ENCODE data around the gene POC1B. TPM values are rescaled to one million over a fixed set of nuclear protein-coding genes. Genes with fewer than 3 reads are reported as not detected.

The POC1B gene
- polyA plus RNA-seq, 1 donor from 2014 or later = 10.0 TPM

- Histone ChIP-seq H3K4me2 (ENCODE audit: low read length) (no peak overlapping the region), H3K79me2 (replicated peaks; ENCODE audit: insufficient read depth, low read length) (no peaks in the 10 kb centered on the region)
These were observed 149.7 kb downstream of the POC1B start for GRCh38 chr12:89376202-89376529.

GRCh38 chr12:89373763-89374572 is 151.9 kb downstream of the POC1B start:
- Histone ChIP-seq H3K27ac (ENCODE audit: low read length) (no peak overlapping the region), H3K27me3 (ENCODE audit: insufficient read depth, low read depth, low read length) (no peaks in the 10 kb centered on the region), H3K4me3 (ENCODE audit: low read length) (no peak overlapping the region), H2AFZ (ENCODE audit: low read depth, low read length) (no peak overlapping the region), H4K20me1 (ENCODE audit: insufficient read depth) (no peaks in the 10 kb centered on the region), H3F3A (ENCODE audit: insufficient read depth, low read length, poor library complexity, severe bottlenecking) (no peaks in the 10 kb centered on the region), H3K9me3 (ENCODE audit: low read length) (no peaks in the 10 kb centered on the region), H3K9ac (ENCODE audit: low read length) (no peak overlapping the region), H3K4me2 (ENCODE audit: low read length) (no peak overlapping the region), H3K79me2 (replicated peaks; ENCODE audit: insufficient read depth, low read length) (no peaks in the 10 kb centered on the region), H3K9me2 (ENCODE audit: insufficient read depth, low read length) (no peaks in the 10 kb centered on the region), H3K36me3 (ENCODE audit: insufficient read depth, low read length) (no peaks in the 10 kb centered on the region)
- TF ChIP-seq EZH2 (IDR thresholded peaks at IDR 0.05; ENCODE audit: borderline replicate concordance, insufficient read depth, low read length, poor library complexity, severe bottlenecking) (no peak), POLR2AphosphoS5 (IDR thresholded peaks at IDR 0.05) (no peak), SMC3 (conservative IDR thresholded peaks at IDR 0.05; ENCODE audit: poor library complexity) (no peak), TAF1 (IDR thresholded peaks at IDR 0.05; ENCODE audit: low read depth) (no peak), EP300 (conservative IDR thresholded peaks at IDR 0.05; ENCODE audit: poor library complexity, severe bottlenecking) (no peak), REST (IDR thresholded peaks at IDR 0.05; ENCODE audit: borderline replicate concordance) (no peak), RAD21 (conservative IDR thresholded peaks at IDR 0.05) (no peak)
- TF ChIP-seq, protein P1, sequence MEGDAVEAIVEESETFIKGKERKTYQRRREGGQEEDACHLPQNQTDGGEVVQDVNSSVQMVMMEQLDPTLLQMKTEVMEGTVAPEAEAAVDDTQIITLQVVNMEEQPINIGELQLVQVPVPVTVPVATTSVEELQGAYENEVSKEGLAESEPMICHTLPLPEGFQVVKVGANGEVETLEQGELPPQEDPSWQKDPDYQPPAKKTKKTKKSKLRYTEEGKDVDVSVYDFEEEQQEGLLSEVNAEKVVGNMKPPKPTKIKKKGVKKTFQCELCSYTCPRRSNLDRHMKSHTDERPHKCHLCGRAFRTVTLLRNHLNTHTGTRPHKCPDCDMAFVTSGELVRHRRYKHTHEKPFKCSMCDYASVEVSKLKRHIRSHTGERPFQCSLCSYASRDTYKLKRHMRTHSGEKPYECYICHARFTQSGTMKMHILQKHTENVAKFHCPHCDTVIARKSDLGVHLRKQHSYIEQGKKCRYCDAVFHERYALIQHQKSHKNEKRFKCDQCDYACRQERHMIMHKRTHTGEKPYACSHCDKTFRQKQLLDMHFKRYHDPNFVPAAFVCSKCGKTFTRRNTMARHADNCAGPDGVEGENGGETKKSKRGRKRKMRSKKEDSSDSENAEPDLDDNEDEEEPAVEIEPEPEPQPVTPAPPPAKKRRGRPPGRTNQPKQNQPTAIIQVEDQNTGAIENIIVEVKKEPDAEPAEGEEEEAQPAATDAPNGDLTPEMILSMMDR (IDR thresholded peaks at IDR 0.05; ENCODE audit: poor library complexity, severe bottlenecking) = no peak

More at GRCh38 chr12:89376202-89376529, 149.7 kb downstream of the POC1B start:
- no peaks in the 10 kb centered on the region for H3F3A ChIP-seq (ENCODE audit: insufficient read depth, low read length, poor library complexity, severe bottlenecking)
- TF ChIP-seq EP300 (conservative IDR thresholded peaks at IDR 0.05; ENCODE audit: poor library complexity, severe bottlenecking) (no peak), REST (IDR thresholded peaks at IDR 0.05; ENCODE audit: borderline replicate concordance) (no peak), POLR2AphosphoS5 (IDR thresholded peaks at IDR 0.05) (no peak), MXI1 (conservative IDR thresholded peaks at IDR 0.05; ENCODE audit: poor library complexity, severe bottlenecking) (no peak)
- TF ChIP-seq, protein P1 (IDR thresholded peaks at IDR 0.05; ENCODE audit: poor library complexity, severe bottlenecking) = no peak
- H3K9me3 ChIP-seq (ENCODE audit: low read length) = no peaks in the 10 kb centered on the region
- H3K36me3 ChIP-seq (ENCODE audit: insufficient read depth, low read length) = no peaks in the 10 kb centered on the region
- no peak overlapping the region for H3K4me3 ChIP-seq (ENCODE audit: low read length)
- H3K9me2 ChIP-seq (ENCODE audit: insufficient read depth, low read length) = no peaks in the 10 kb centered on the region
- H3K9ac ChIP-seq (ENCODE audit: low read length) = no peak overlapping the region
- no peak overlapping the region for H2AFZ ChIP-seq (ENCODE audit: low read depth, low read length)
- no peak overlapping the region for H3K27ac ChIP-seq (ENCODE audit: low read length)
- no peaks in the 10 kb centered on the region for H4K20me1 ChIP-seq (ENCODE audit: insufficient read depth)
- H3K27me3 ChIP-seq (ENCODE audit: insufficient read depth, low read depth, low read length) = no peaks in the 10 kb centered on the region

Measured in neural cell (in vitro differentiated cells).